ENCODE results near the gene LACTBL1.

Gene LACTBL1

DNA sequence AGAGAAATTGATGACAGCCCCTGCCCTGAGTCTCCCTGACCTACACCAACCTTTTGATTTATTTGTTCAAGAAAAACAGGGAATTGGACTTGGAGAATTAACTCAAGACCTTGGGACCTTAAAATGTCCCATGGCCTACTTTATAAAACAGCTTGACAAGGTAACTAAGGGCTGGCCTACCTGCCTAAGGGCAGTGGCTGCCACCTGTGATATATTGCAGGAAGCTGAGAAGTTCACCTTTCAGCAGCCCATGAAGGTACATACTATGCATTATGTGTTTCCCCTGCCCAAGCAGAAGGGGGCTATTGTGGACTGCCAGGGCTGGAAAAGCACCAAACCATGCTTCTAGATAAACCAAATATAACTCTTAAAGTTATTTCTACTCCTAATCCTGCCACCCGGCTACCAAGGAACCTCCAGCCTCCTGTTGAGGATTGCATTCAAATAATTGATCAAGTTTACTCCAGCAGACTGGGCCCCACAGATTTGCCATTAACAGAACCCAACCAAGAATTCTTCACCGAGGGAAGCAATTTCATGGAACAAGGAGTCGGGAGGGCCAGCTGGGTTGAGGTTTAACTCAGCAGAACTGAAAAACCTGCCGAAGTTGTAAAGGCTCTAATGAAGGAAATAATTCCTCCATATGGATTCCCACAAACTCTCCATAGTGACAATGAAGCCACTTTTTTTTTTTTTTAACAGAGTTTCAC lies 28.2 kb downstream of the LACTBL1 start:
- H3K4me3 ChIP-seq (ENCODE audit: low read depth, low read length): no peak overlapping the region
- DNase-seq (ENCODE audit: low read depth): no peak
- TF ChIP-seq, protein P1, sequence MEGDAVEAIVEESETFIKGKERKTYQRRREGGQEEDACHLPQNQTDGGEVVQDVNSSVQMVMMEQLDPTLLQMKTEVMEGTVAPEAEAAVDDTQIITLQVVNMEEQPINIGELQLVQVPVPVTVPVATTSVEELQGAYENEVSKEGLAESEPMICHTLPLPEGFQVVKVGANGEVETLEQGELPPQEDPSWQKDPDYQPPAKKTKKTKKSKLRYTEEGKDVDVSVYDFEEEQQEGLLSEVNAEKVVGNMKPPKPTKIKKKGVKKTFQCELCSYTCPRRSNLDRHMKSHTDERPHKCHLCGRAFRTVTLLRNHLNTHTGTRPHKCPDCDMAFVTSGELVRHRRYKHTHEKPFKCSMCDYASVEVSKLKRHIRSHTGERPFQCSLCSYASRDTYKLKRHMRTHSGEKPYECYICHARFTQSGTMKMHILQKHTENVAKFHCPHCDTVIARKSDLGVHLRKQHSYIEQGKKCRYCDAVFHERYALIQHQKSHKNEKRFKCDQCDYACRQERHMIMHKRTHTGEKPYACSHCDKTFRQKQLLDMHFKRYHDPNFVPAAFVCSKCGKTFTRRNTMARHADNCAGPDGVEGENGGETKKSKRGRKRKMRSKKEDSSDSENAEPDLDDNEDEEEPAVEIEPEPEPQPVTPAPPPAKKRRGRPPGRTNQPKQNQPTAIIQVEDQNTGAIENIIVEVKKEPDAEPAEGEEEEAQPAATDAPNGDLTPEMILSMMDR (IDR thresholded peaks at IDR 0.05; ENCODE audit: low read depth, low read length): no peak
- TF ChIP-seq POLR2A (IDR thresholded peaks at IDR 0.05; ENCODE audit: extremely low read depth, insufficient read length): no peak
- TF ChIP-seq, protein P2, sequence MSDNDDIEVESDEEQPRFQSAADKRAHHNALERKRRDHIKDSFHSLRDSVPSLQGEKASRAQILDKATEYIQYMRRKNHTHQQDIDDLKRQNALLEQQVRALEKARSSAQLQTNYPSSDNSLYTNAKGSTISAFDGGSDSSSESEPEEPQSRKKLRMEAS (IDR thresholded peaks at IDR 0.05; ENCODE audit: low read depth, low read length): no peak
- no peak for TF ChIP-seq MYC (IDR thresholded peaks at IDR 0.05; ENCODE audit: low read depth, low read length)

DNA sequence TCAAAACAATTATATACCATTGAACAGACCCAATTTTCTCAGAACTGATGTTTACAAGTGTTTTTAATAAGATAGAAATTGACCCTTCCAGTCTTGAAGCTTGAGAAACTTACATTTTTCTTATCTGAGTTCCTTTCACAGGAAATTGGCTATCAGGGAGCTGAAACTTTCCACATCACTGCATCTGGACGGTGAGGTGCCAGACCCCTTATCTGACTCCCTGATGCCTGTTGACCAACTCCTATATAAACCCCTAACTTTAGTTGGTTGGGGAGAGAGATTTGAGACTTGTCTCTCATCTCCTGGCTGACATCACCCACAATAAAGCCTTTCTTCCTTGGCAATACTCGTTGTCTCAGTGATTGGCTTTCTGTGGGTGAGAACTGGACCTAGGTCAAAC lies 31.4 kb downstream of the LACTBL1 start:
- no peak for DNase-seq (ENCODE audit: low read depth)
- TF ChIP-seq, protein P2 (IDR thresholded peaks at IDR 0.05; ENCODE audit: low read depth, low read length): no peak
- TF ChIP-seq, protein P1 (IDR thresholded peaks at IDR 0.05; ENCODE audit: low read depth, low read length): no peak
- H3K4me3 ChIP-seq (ENCODE audit: low read depth, low read length): no peak overlapping the region

GRCh38 chr1:22936681-22937080 lies 36.0 kb downstream of the LACTBL1 start:
- H3K4me3 ChIP-seq (ENCODE audit: low read depth, low read length): no peak overlapping the region
- TF ChIP-seq, protein P1 (IDR thresholded peaks at IDR 0.05; ENCODE audit: low read depth, low read length): no peak
- TF ChIP-seq MYC (IDR thresholded peaks at IDR 0.05; ENCODE audit: low read depth, low read length): no peak
- no peak for TF ChIP-seq POLR2A (IDR thresholded peaks at IDR 0.05; ENCODE audit: extremely low read depth, insufficient read length)
- TF ChIP-seq, protein P2 (IDR thresholded peaks at IDR 0.05; ENCODE audit: low read depth, low read length): no peak
- no peak for DNase-seq (ENCODE audit: low read depth)

GRCh38 chr1:22935433-22935832 lies 37.2 kb downstream of the LACTBL1 start:
- no peak overlapping the region for H3K4me3 ChIP-seq (ENCODE audit: low read depth, low read length)
- TF ChIP-seq, protein P2 (IDR thresholded peaks at IDR 0.05; ENCODE audit: low read depth, low read length): no peak
- TF ChIP-seq MYC (IDR thresholded peaks at IDR 0.05; ENCODE audit: low read depth, low read length): no peak
- no peak for TF ChIP-seq POLR2A (IDR thresholded peaks at IDR 0.05; ENCODE audit: extremely low read depth, insufficient read length)
- TF ChIP-seq, protein P1 (IDR thresholded peaks at IDR 0.05; ENCODE audit: low read depth, low read length): no peak
- DNase-seq (ENCODE audit: low read depth): no peak

GRCh38 chr1:22932803-22933470 lies 39.7 kb downstream of the LACTBL1 start:
- no peak for DNase-seq (ENCODE audit: low read depth)
- TF ChIP-seq MYC (IDR thresholded peaks at IDR 0.05; ENCODE audit: low read depth, low read length) (no peak), POLR2A (IDR thresholded peaks at IDR 0.05; ENCODE audit: extremely low read depth, insufficient read length) (no peak)
- TF ChIP-seq, protein P2 (IDR thresholded peaks at IDR 0.05; ENCODE audit: low read depth, low read length): no peak
- TF ChIP-seq, protein P1 (IDR thresholded peaks at IDR 0.05; ENCODE audit: low read depth, low read length): no peak
- H3K4me3 ChIP-seq (ENCODE audit: low read depth, low read length): no peak overlapping the region
